Sigmoid colon (tissue), 7 donors: Measurements from ENCODE around the gene TMEM184C. TPM values are rescaled to one million over a fixed set of nuclear protein-coding genes. Genes with fewer than 3 reads are reported as not detected.

Experiments
- DNase-seq: peaks from one replicate; pipeline ENCODE4 v3.0.0-alpha.2; 2019
- H3K27ac ChIP-seq, 4 donors: fragments of 200-600 bp; sonication (generic); one replicate each; pipeline ENCODE4 v1.5.1; 2016 to 2019; ENCODE audit warnings: mild to moderate bottlenecking in 1 of 4
- H3K27me3 ChIP-seq, 3 donors: fragments of 200-600 bp; sonication (generic); one replicate each; pipeline ENCODE4 v1.5.1; 2019; ENCODE audit warnings: mild to moderate bottlenecking in 1 of 3
- H3K36me3 ChIP-seq, 4 donors: fragments of 200-600 bp; sonication (generic); one replicate each; pipeline ENCODE4 v1.5.1; 2016 to 2019
- H3K4me1 ChIP-seq, 4 donors: fragments of 200-600 bp; sonication (generic); one replicate each; pipeline ENCODE4 v1.5.1; 2017 to 2019
- H3K4me3 ChIP-seq, 4 donors: fragments of 200-600 bp; sonication (generic); one replicate each; pipeline ENCODE4 v1.5.1; 2017 to 2019; ENCODE audit warnings: mild to moderate bottlenecking in 2 of 4, moderate library complexity in 1 of 4
- H3K9me3 ChIP-seq, 4 donors: fragments of 200-600 bp in 3 of 4; sonication (generic) in 3 of 4; one replicate each; pipeline versions ENCODE4 v1.5.1 to v1.6.1; 2013 to 2019
- CTCF ChIP-seq, 4 experiments: fragments of 450-650 bp in 3 of 4; fragments of 200-600 bp in 1 of 4; IDR thresholded peaks; one replicate each; pipeline ENCODE4 v1.5.1; 2016 to 2019; ENCODE audit warnings: antibody characterized with exemption in 4 of 4, mild to moderate bottlenecking in 3 of 4, moderate library complexity in 2 of 4
- EP300 ChIP-seq, 4 donors: sonication (generic); formaldehyde crosslinking; IDR thresholded peaks; one replicate each; pipeline ENCODE4 v1.6.1; 2017; ENCODE audit warnings: antibody characterized with exemption in 4 of 4
- POLR2A ChIP-seq, 2 donors: fragments of 450-650 bp; IDR thresholded peaks; one replicate each; pipeline ENCODE4 v1.6.1; 2016; ENCODE audit warnings: antibody characterized with exemption in 2 of 2, mild to moderate bottlenecking in 2 of 2, moderate library complexity in 2 of 2
- POLR2AphosphoS5 ChIP-seq, 4 donors: sonication (generic); formaldehyde crosslinking; IDR thresholded peaks; one replicate each; pipeline ENCODE4 v1.6.1; 2017; ENCODE audit warnings: antibody characterized with exemption in 4 of 4
- WGBS, 2 donors: extraction: QIAGEN DNeasy Blood & Tissue Kit; methylation state at CpG; one replicate each; pipeline ENCODE4 v1.1.7; 2013; 5-methylcytosine and 5-hydroxymethylcytosine counted together
- intact Hi-C: fragments of 100-400 bp; cut with DNase I; formaldehyde crosslinking; loops from one replicate; pipeline ENCODE4 v1.15.1; 2023
- polyA plus RNA-seq, 3 donors: library from polyadenylated mRNA; stranded (reverse); fragments of 200-250 nt; gene quantifications; one replicate each; pipeline ENCODE4 v1.2.3, GENCODE V29; 2013
- total RNA-seq, 4 donors: library from RNA; depleted of rRNA; stranded (reverse); fragments of >200 nt; gene quantifications; one replicate each; pipeline ENCODE4 v1.1.0, GENCODE V29; 2016
- donor health status: healthy with polysubstance abuse.
- donor health status: Bipolar disorder and iron deficiency.
- donor health status: healthy.

The TMEM184C gene
- total and polyA plus RNA-seq, 7 donors: 6.0 to 23.8 (median 12.2) TPM

GRCh38 chr4:147693218-147693617 is 76.0 kb downstream of the TMEM184C start:
- H3K27ac ChIP-seq: no peak overlapping the region
- TF ChIP-seq CTCF (IDR thresholded peaks at IDR 0.05) (no peak), POLR2A (IDR thresholded peaks at IDR 0.05) (no peak), POLR2AphosphoS5 (IDR thresholded peaks at IDR 0.05) (no peak), EP300 (IDR thresholded peaks at IDR 0.05) (no peak)

GRCh38 chr4:147696866-147697265 is 79.7 kb downstream of the TMEM184C start:
- Histone ChIP-seq H3K36me3 (no peaks in the 10 kb centered on the region), H3K9me3 (no peaks in the 10 kb centered on the region), H3K27me3 (no peaks in the 10 kb centered on the region), H3K27ac (no peak overlapping the region), H3K4me3 (no peak overlapping the region), H3K4me1 (no peaks in the 10 kb centered on the region)
- no peak for DNase-seq
- intact Hi-C loops: no loop called here
- 80 to 81% methylated on average over 1 of the region's 1 CpG for WGBS, 2 donors
- no peak for TF ChIP-seq POLR2AphosphoS5 (IDR thresholded peaks at IDR 0.05)
- no peak for TF ChIP-seq CTCF (IDR thresholded peaks at IDR 0.05)
- TF ChIP-seq POLR2A (IDR thresholded peaks at IDR 0.05): no peak
- no peak for TF ChIP-seq EP300 (IDR thresholded peaks at IDR 0.05)

More at GRCh38 chr4:147693218-147693617, 76.0 kb downstream of the TMEM184C start:
- H3K4me3 ChIP-seq: no peak overlapping the region
- no peaks in the 10 kb centered on the region for H3K36me3 ChIP-seq
- 24 to 76% methylated on average over 3 of the region's 3 CpGs for WGBS, 2 donors
- H3K9me3 ChIP-seq: no peaks in the 10 kb centered on the region
- H3K4me1 ChIP-seq: no peaks in the 10 kb centered on the region
- no peak for DNase-seq
- H3K27me3 ChIP-seq: no peaks in the 10 kb centered on the region
- intact Hi-C loops: no loop called here

- Histone ChIP-seq H3K27me3 (no peaks in the 10 kb centered on the region), H3K4me1 (peaks cover 0 to 10% (median 0%) of the 10 kb centered on the region in 4 donors), H3K36me3 (no peaks in the 10 kb centered on the region), H3K9me3 (no peaks in the 10 kb centered on the region), H3K27ac (no peak overlapping the region), H3K4me3 (no peak overlapping the region)
- WGBS, 2 donors: 16 to 64% methylated on average over 1 of the region's 1 CpG
- intact Hi-C loops: no loop called here
- no peak for TF ChIP-seq CTCF (IDR thresholded peaks at IDR 0.05)
- no peak for TF ChIP-seq POLR2AphosphoS5 (IDR thresholded peaks at IDR 0.05)
- TF ChIP-seq EP300 (IDR thresholded peaks at IDR 0.05): no peak
- TF ChIP-seq POLR2A (IDR thresholded peaks at IDR 0.05): no peak
- no peak for DNase-seq
These were observed 87.6 kb downstream of the TMEM184C start for GRCh38 chr4:147704846-147705245.

GRCh38 chr4:147707892-147708672 is 90.9 kb downstream of the TMEM184C start:
- H3K4me1 ChIP-seq: peaks cover 0 to 10% (median 0%) of the 10 kb centered on the region in 4 donors
- H3K27me3 ChIP-seq: no peaks in the 10 kb centered on the region
- WGBS, 2 donors: 35 to 52% methylated on average over 7 of the region's 7 CpGs
- H3K27ac ChIP-seq: no peak overlapping the region
- DNase-seq: peak; percentile 70
- no peaks in the 10 kb centered on the region for H3K36me3 ChIP-seq
- no peaks in the 10 kb centered on the region for H3K9me3 ChIP-seq
- intact Hi-C loops: loop anchor here (1.0 kb wide), 1 partner anchor 158 kb away; no protein-coding TSS in a partner anchor
- no peak for TF ChIP-seq POLR2AphosphoS5 (IDR thresholded peaks at IDR 0.05)
- TF ChIP-seq CTCF (IDR thresholded peaks at IDR 0.05): peak; percentile 83 to 87 (median 84)
- H3K4me3 ChIP-seq: no peak overlapping the region
